ENCODE results near the gene RBP5. TPM values are rescaled to one million over a fixed set of nuclear protein-coding genes. Genes with fewer than 3 reads are reported as not detected.

Gene RBP5
- total and polyA plus RNA-seq, 8 donors: 1.2 to 26.5 (median 20.2) TPM

- TF ChIP-seq CTCF (IDR thresholded peaks at IDR 0.05): no peak
- DNase-seq (no peak), ATAC-seq (no peak)
- Histone ChIP-seq H3K36me3 (peaks cover 0 to 43% of the 10 kb centered on the region in 2 donors), H3K27me3 (no peaks in the 10 kb centered on the region), H3K4me3 (no peak overlapping the region), H3K9me3 (no peaks in the 10 kb centered on the region), H3K4me1 (peaks cover 0 to 10% of the 10 kb centered on the region in 2 donors), H3K27ac (no peak overlapping the region)
- intact Hi-C loops (cut with DNase I): no loop called here
These were observed 39.4 kb downstream of the RBP5 start for GRCh38 chr12:7089196-7089871.

- peaks cover 0 to 60% of the 10 kb centered on the region in 2 donors for H3K36me3 ChIP-seq
- TF ChIP-seq CTCF (IDR thresholded peaks at IDR 0.05): no peak
- no peak overlapping the region for H3K4me3 ChIP-seq
- intact Hi-C loops (cut with DNase I): no loop called here
- no peak for DNase-seq
- no peak for ATAC-seq
- no peaks in the 10 kb centered on the region for H3K27me3 ChIP-seq
- H3K27ac ChIP-seq: no peak overlapping the region
- H3K9me3 ChIP-seq: no peaks in the 10 kb centered on the region
- peaks cover 6 to 16% of the 10 kb centered on the region in 2 donors for H3K4me1 ChIP-seq
These were observed 45.6 kb downstream of the RBP5 start for GRCh38 chr12:7083125-7083524.

- intact Hi-C loops (cut with DNase I): no loop called here
- Histone ChIP-seq H3K36me3 (peaks cover 0 to 41% of the 10 kb centered on the region in 2 donors), H3K4me1 (peaks cover 6 to 16% of the 10 kb centered on the region in 2 donors), H3K9me3 (no peaks in the 10 kb centered on the region), H3K27me3 (no peaks in the 10 kb centered on the region), H3K27ac (no peak overlapping the region), H3K4me3 (no peak overlapping the region)
- ATAC-seq (no peak), DNase-seq (no peak)
- TF ChIP-seq CTCF (IDR thresholded peaks at IDR 0.05): no peak
These were observed 47.7 kb downstream of the RBP5 start for GRCh38 chr12:7081037-7081436.

GRCh38 chr12:7079826-7080125 lies 48.9 kb downstream of the RBP5 start:
- H3K36me3 ChIP-seq: peaks cover 0 to 33% of the 10 kb centered on the region in 2 donors
- ATAC-seq (peak; percentile 81), DNase-seq (no peak)
- intact Hi-C loops (cut with DNase I): no loop called here
- no peaks in the 10 kb centered on the region for H3K27me3 ChIP-seq
- no peak overlapping the region for H3K4me3 ChIP-seq
- H3K27ac ChIP-seq: peak overlapping the region; percentile 55 to 74
- no peaks in the 10 kb centered on the region for H3K9me3 ChIP-seq
- TF ChIP-seq CTCF (IDR thresholded peaks at IDR 0.05): no peak
- peaks cover 6 to 16% of the 10 kb centered on the region in 2 donors for H3K4me1 ChIP-seq

GRCh38 chr12:7078163-7078562 lies 50.5 kb downstream of the RBP5 start:
- Histone ChIP-seq H3K9me3 (no peaks in the 10 kb centered on the region), H3K4me1 (peaks cover 6 to 16% of the 10 kb centered on the region in 2 donors), H3K27ac (no peak overlapping the region), H3K27me3 (no peaks in the 10 kb centered on the region), H3K36me3 (peaks cover 0 to 31% of the 10 kb centered on the region in 2 donors), H3K4me3 (no peak overlapping the region)
- intact Hi-C loops (cut with DNase I): no loop called here
- ATAC-seq (no peak), DNase-seq (no peak)
- no peak for TF ChIP-seq CTCF (IDR thresholded peaks at IDR 0.05)

All from left lung (tissue), 10 donors.